Glutamatergic neuron (in vitro differentiated cells): ENCODE measurements around the gene CD14. TPM values are rescaled to one million over a fixed set of nuclear protein-coding genes. Genes with fewer than 3 reads are reported as not detected.

Experiments
- DNase-seq: peaks from one replicate; pipeline ENCODE4 v3.0.0; 2022
- H3K27ac Mint-ChIP-seq: one replicate; pipeline ENCODE4 v1.8.0; 2020; ENCODE audit warnings: mild to moderate bottlenecking, mixed read lengths, inconsistent platforms; ENCODE audit not compliant: unreplicated experiment
- H3K27me3 Mint-ChIP-seq: one replicate; pipeline ENCODE4 v1.8.0; 2020; ENCODE audit warnings: mild to moderate bottlenecking, moderate library complexity, mixed read lengths, inconsistent platforms; ENCODE audit not compliant: unreplicated experiment
- H3K36me3 Mint-ChIP-seq: one replicate; pipeline ENCODE4 v1.8.0; 2020; ENCODE audit warnings: mild to moderate bottlenecking, mixed read lengths, inconsistent platforms; ENCODE audit not compliant: unreplicated experiment
- H3K4me1 Mint-ChIP-seq: one replicate; pipeline ENCODE4 v1.8.0; 2020; ENCODE audit warnings: mild to moderate bottlenecking, low read depth, mixed read lengths, inconsistent platforms; ENCODE audit not compliant: unreplicated experiment
- H3K4me3 Mint-ChIP-seq: one replicate; pipeline ENCODE4 v1.8.0; 2020; ENCODE audit warnings: mild to moderate bottlenecking, mixed read lengths, inconsistent platforms; ENCODE audit not compliant: unreplicated experiment
- H3K9me3 Mint-ChIP-seq: one replicate; pipeline ENCODE4 v1.8.0; 2020; ENCODE audit warnings: mild to moderate bottlenecking, moderate library complexity, mixed read lengths, inconsistent platforms; ENCODE audit not compliant: unreplicated experiment
- CTCF ChIP-seq: fragments of 200-600 bp; sonication (generic); IDR thresholded peaks from one replicate; pipeline ENCODE4 v1.5.0; 2021; ENCODE audit not compliant: partially characterized antibody, unreplicated experiment
- total RNA-seq: library from RNA; stranded (reverse); fragmentation: NEBNext Ultra II Directional; extraction: Animal tissue kit (Norgen Biotek cat#: 25700); gene quantifications from one replicate; pipeline ENCODE4 v1.2.1, GENCODE V29; 2021; ENCODE audit not compliant: unreplicated experiment

The CD14 gene
- total RNA-seq, 1 donor from 2014 or later = 0.64 TPM

DNA sequence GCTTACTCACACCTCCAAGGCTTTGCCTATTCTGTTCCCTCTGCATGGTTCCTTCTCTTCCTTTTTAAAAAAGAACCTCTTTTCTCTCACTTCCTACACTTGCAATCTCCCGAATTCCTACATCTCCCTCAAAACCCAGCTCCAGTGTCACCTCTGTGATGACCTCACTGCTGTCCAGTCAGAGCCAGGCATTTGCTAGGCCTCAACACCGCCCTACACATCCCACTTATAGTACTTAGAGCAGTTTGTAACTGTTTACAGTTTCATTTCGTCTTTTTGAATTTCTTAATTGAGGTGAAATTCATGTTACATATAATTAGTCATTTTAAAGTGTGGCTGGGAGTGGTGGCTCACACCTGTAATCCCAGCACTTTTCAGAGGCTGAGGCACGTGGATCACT is 30.8 kb downstream of the CD14 start:
- peaks cover 3% of the 10 kb centered on the region for H3K27me3 Mint-ChIP-seq
- no peak overlapping the region for H3K4me3 Mint-ChIP-seq
- H3K27ac Mint-ChIP-seq = no peak overlapping the region
- H3K9me3 Mint-ChIP-seq = no peaks in the 10 kb centered on the region
- no peak for TF ChIP-seq CTCF
- no peaks in the 10 kb centered on the region for H3K36me3 Mint-ChIP-seq
- no peak for DNase-seq
- H3K4me1 Mint-ChIP-seq = no peaks in the 10 kb centered on the region

- H3K9me3 Mint-ChIP-seq = no peaks in the 10 kb centered on the region
- H3K27ac Mint-ChIP-seq = no peak overlapping the region
- TF ChIP-seq CTCF = no peak
- peaks cover 2% of the 10 kb centered on the region for H3K27me3 Mint-ChIP-seq
- H3K4me1 Mint-ChIP-seq = no peaks in the 10 kb centered on the region
- H3K4me3 Mint-ChIP-seq = no peak overlapping the region
- H3K36me3 Mint-ChIP-seq = no peaks in the 10 kb centered on the region
- DNase-seq = no peak
Measured at GRCh38 chr5:140600096-140600495, 32.9 kb downstream of the CD14 start.

DNA sequence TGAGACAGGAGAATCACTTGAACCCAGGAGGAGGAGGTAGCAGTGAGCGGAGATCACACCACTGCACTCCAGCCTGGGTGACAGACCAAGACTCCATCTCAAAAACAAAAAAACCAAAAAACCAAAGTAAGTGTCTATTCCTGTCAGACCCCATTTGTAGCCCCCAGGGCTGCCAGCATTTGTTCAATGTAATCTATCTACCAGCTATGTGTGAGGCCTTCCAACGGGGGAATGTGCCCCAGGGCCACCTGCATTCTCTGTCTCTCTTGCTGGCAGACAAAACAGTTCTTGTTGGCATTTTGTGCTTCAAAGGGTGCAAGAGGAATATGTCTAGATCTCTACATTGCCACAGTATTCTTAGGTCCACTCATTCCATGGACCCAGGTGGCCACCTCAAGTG is 34.1 kb downstream of the CD14 start:
- no peaks in the 10 kb centered on the region for H3K4me1 Mint-ChIP-seq
- TF ChIP-seq CTCF = no peak
- H3K4me3 Mint-ChIP-seq = no peak overlapping the region
- no peak for DNase-seq
- no peaks in the 10 kb centered on the region for H3K36me3 Mint-ChIP-seq
- peaks cover 2% of the 10 kb centered on the region for H3K27me3 Mint-ChIP-seq
- H3K27ac Mint-ChIP-seq = no peak overlapping the region
- no peaks in the 10 kb centered on the region for H3K9me3 Mint-ChIP-seq

GRCh38 chr5:140596321-140596741 is 36.6 kb downstream of the CD14 start:
- Mint-ChIP-seq H3K9me3 (no peaks in the 10 kb centered on the region), H3K4me3 (no peak overlapping the region), H3K36me3 (no peaks in the 10 kb centered on the region), H3K4me1 (no peaks in the 10 kb centered on the region), H3K27ac (no peak overlapping the region), H3K27me3 (no peaks in the 10 kb centered on the region)
- TF ChIP-seq CTCF = no peak
- DNase-seq = no peak

DNA sequence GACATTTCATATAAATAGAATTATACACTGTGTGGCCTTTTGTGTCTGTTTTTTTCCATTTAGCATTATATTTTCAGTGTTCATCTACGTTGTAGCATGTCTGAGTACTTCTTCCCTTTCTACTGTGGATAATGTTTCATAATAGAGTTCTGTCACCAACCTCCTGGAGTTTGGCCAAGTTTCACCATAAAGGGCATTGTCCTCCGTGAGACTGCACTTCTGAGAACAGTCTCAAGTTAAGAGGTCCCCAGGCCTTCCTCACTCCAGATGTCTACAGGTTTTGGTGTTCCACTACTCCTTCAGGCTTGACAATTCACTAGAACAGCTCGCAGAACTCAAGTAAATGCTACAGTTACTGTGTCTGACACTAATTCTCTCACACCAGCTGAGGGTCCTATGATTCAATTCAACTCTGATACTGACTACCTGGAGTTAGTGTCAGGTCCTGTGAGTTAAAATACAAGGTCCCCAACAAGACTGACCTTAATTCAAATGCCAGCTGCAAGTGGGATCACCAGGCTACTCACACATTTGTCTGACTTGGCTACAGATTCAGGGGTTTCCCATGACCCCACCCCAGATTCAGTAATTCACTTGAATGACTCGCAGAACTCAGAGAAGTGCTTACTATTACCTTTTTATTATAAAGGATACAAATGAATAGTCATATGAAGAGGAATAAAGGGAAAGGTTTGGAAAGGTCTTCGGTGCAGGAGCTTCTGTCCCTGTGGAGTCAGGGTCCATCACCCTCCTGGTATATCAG is 37.3 kb downstream of the CD14 start:
- H3K27me3 Mint-ChIP-seq = no peaks in the 10 kb centered on the region
- H3K9me3 Mint-ChIP-seq = no peaks in the 10 kb centered on the region
- no peak overlapping the region for H3K27ac Mint-ChIP-seq

More for the DNA sequence above, 37.3 kb downstream of the CD14 start:
- H3K36me3 Mint-ChIP-seq = no peaks in the 10 kb centered on the region
- H3K4me1 Mint-ChIP-seq = no peaks in the 10 kb centered on the region
- no peak overlapping the region for H3K4me3 Mint-ChIP-seq
- no peak for TF ChIP-seq CTCF
- DNase-seq = no peak
